CD4-positive, alpha-beta T cell (primary cell): Measurements from ENCODE around the gene UHRF1. TPM values are rescaled to one million over a fixed set of nuclear protein-coding genes. Genes with fewer than 3 reads are reported as not detected.
"Not testable (repeated sequence)": the region's sequence is repeated elsewhere in the genome, so short reads cannot be mapped to it uniquely, and the experiment has no call there.

Experiments used
- ATAC-seq: fragments of 200-7000 bp; cut with Tn5 transposase; one replicate; pipeline ENCODE4 v1.10.0; 2022; ENCODE audit warnings: mild to moderate bottlenecking; ENCODE audit not compliant: poor library complexity
- CTCF ChIA-PET: fragments of 350-600 bp; sonication (Branson Sonifier 250); formaldehyde crosslinking; loops from one replicate; lab custom pipeline; 2021; ENCODE audit warnings: antibody characterized with exemption, inconsistent platforms; lab: Charles Lee
- POLR2A ChIA-PET: fragments of 350-600 bp; sonication (Branson Sonifier 250); formaldehyde crosslinking; loops from one replicate; lab custom pipeline; 2021; ENCODE audit warnings: antibody characterized with exemption, inconsistent platforms; lab: Charles Lee
- DNase-seq, 14 experiments: peaks; one replicate each; pipeline ENCODE4 v3.0.0-alpha.2; 2013 to 2020; ENCODE audit warnings: mixed read lengths in 2 of 14
- H3K27ac ChIP-seq, 2 donors: one replicate each; pipeline versions ENCODE4 v1.5.1 to v1.7.0; 2013; ENCODE audit warnings: low read length in 2 of 2, low read depth in 1 of 2, mild to moderate bottlenecking in 1 of 2
- H3K27me3 ChIP-seq, 2 experiments: 1 replicate in 1 of 2; 2 replicates in 1 of 2; pipeline versions ENCODE4 v1.6.1 to v1.7.0; 2013; ENCODE audit warnings: low read length in 2 of 2, control low read depth in 1 of 2, mild to moderate bottlenecking in 1 of 2, moderate library complexity in 1 of 2; ENCODE audit not compliant: insufficient read depth in 2 of 2, control insufficient read depth in 1 of 2
- H3K36me3 ChIP-seq: one replicate; pipeline ENCODE4 v1.6.1; 2013; ENCODE audit warnings: low read length, control low read depth; ENCODE audit not compliant: insufficient read depth
- H3K4me1 ChIP-seq: one replicate; pipeline ENCODE4 v1.6.1; 2013; ENCODE audit warnings: low read length, control low read depth; ENCODE audit not compliant: insufficient read depth
- H3K4me3 ChIP-seq: one replicate; pipeline ENCODE4 v1.5.1; 2013; ENCODE audit warnings: mild to moderate bottlenecking, low read length, moderate library complexity
- H3K9me3 ChIP-seq, 2 experiments: 1 replicate in 1 of 2; 2 replicates in 1 of 2; pipeline versions ENCODE4 v1.6.1 to v1.7.0; 2013; ENCODE audit warnings: low read length in 2 of 2, mild to moderate bottlenecking in 2 of 2, control low read depth in 1 of 2, moderate library complexity in 1 of 2; ENCODE audit not compliant: control insufficient read depth in 1 of 2, insufficient read depth in 1 of 2
- H3K27ac Mint-ChIP-seq: one replicate; pipeline ENCODE4 v1.8.0; 2020; ENCODE audit warnings: mixed read lengths
- H3K27me3 Mint-ChIP-seq: one replicate; pipeline ENCODE4 v1.8.0; 2021; ENCODE audit warnings: mixed read lengths
- H3K36me3 Mint-ChIP-seq: one replicate; pipeline ENCODE4 v1.8.0; 2021; ENCODE audit warnings: low read depth, mixed read lengths
- H3K4me1 Mint-ChIP-seq: one replicate; pipeline ENCODE4 v1.8.0; 2021; ENCODE audit warnings: low read depth, mixed read lengths
- H3K4me3 Mint-ChIP-seq: one replicate; pipeline ENCODE4 v1.8.0; 2020; ENCODE audit warnings: mild to moderate bottlenecking, mixed read lengths
- H3K9me3 Mint-ChIP-seq: one replicate; pipeline ENCODE4 v1.8.0; 2020; ENCODE audit warnings: mixed read lengths
- CTCF ChIP-seq: fragments of 200-600 bp; IDR thresholded peaks from one replicate; pipeline ENCODE4 v1.8.0; 2022; ENCODE audit warnings: antibody characterized with exemption, mild to moderate bottlenecking
- intact Hi-C, 2 experiments: fragments of 100-400 bp; cut with DNase I in 1 of 2; cut with micrococcal nuclease in 1 of 2; formaldehyde crosslinking; loops; one replicate each; pipeline versions ENCODE4 v1.15.1 to v1.9.0; 2023 to 2025; cut with DNase I, micrococcal nuclease
- total RNA-seq, 174 experiments: library from RNA in 2 of 174; stranded (reverse) in 2 of 174; gene quantifications; one replicate each; pipeline ENCODE4 v1.2.3 and lab custom pipeline; 2021 to 2026

The UHRF1 gene
- total RNA-seq, 2 experiments from 2014 or later: 0.16 to 0.20 TPM

DNA sequence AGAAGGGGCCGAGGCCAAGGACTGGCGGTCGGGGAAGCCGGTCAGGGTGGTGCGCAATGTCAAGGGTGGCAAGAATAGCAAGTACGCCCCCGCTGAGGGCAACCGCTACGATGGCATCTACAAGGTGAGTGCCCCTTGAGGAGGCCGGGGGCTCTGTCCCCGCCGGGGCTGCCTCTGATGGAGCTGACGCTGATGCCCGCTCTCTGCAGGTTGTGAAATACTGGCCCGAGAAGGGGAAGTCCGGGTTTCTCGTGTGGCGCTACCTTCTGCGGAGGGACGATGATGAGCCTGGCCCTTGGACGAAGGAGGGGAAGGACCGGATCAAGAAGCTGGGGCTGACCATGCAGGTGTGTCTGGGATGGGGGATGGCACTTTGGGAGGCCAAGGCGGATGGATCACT is 41.3 kb downstream of the UHRF1 start:
- POLR2A ChIA-PET, H3K9me3 ChIP-seq, H3K4me1 ChIP-seq, H3K4me3 Mint-ChIP-seq, H3K9me3 Mint-ChIP-seq, H3K27me3 Mint-ChIP-seq, H3K27ac ChIP-seq, H3K27ac Mint-ChIP-seq, H3K36me3 Mint-ChIP-seq, ATAC-seq, intact Hi-C loops, CTCF ChIA-PET, H3K27me3 ChIP-seq, H3K36me3 ChIP-seq, H3K4me3 ChIP-seq, H3K4me1 Mint-ChIP-seq: not testable (repeated sequence)
- peak in 1 of 14 experiments; percentile 15 for DNase-seq

GRCh38 chr19:4951656-4952055 is 42.4 kb downstream of the UHRF1 start:
- Mint-ChIP-seq H3K27me3 (no peaks in the 10 kb centered on the region), H3K4me1 (no peaks in the 10 kb centered on the region), H3K27ac (no peak overlapping the region), H3K9me3 (no peaks in the 10 kb centered on the region), H3K36me3 (no peaks in the 10 kb centered on the region), H3K4me3 (no peak overlapping the region)
- no peak overlapping the region for H3K27ac ChIP-seq
- ChIA-PET POLR2A (no interaction called here), CTCF (no interaction called here)
- intact Hi-C loops: no loop called here
- ATAC-seq (no peak), DNase-seq (peak in 1 of 14 experiments; percentile 22)
- H3K9me3 ChIP-seq: no peaks in the 10 kb centered on the region
- H3K4me3 ChIP-seq: no peak overlapping the region
- no peaks in the 10 kb centered on the region for H3K27me3 ChIP-seq
- no peaks in the 10 kb centered on the region for H3K36me3 ChIP-seq
- no peak for TF ChIP-seq CTCF
- no peaks in the 10 kb centered on the region for H3K4me1 ChIP-seq

- ChIA-PET POLR2A (no interaction called here), CTCF (no interaction called here)
- Histone ChIP-seq H3K9me3 (no peaks in the 10 kb centered on the region), H3K27me3 (no peaks in the 10 kb centered on the region), H3K27ac (no peak overlapping the region), H3K36me3 (no peaks in the 10 kb centered on the region), H3K4me3 (no peak overlapping the region), H3K4me1 (no peaks in the 10 kb centered on the region)
- no peak for ATAC-seq
- H3K36me3 Mint-ChIP-seq: no peaks in the 10 kb centered on the region
- no peaks in the 10 kb centered on the region for H3K9me3 Mint-ChIP-seq
- H3K4me3 Mint-ChIP-seq: no peak overlapping the region
- TF ChIP-seq CTCF: no peak
- no peaks in the 10 kb centered on the region for H3K4me1 Mint-ChIP-seq
- no peaks in the 10 kb centered on the region for H3K27me3 Mint-ChIP-seq
- H3K27ac Mint-ChIP-seq: no peak overlapping the region
- no peak for DNase-seq
- intact Hi-C loops: no loop called here
Measured at GRCh38 chr19:4952945-4953344, 43.6 kb downstream of the UHRF1 start.

GRCh38 chr19:4954320-4955149 is 45.2 kb downstream of the UHRF1 start:
- DNase-seq, H3K27me3 Mint-ChIP-seq, H3K27ac ChIP-seq, H3K4me3 ChIP-seq, H3K27ac Mint-ChIP-seq, POLR2A ChIA-PET, H3K36me3 ChIP-seq, intact Hi-C loops, H3K36me3 Mint-ChIP-seq, H3K4me3 Mint-ChIP-seq, H3K9me3 Mint-ChIP-seq, H3K4me1 ChIP-seq, H3K27me3 ChIP-seq, CTCF ChIA-PET, H3K9me3 ChIP-seq, ATAC-seq, H3K4me1 Mint-ChIP-seq: not testable (repeated sequence)
